ENCODE data around the gene MTHFSD. TPM values are rescaled to one million over a fixed set of nuclear protein-coding genes. Genes with fewer than 3 reads are reported as not detected.

The MTHFSD gene
- total RNA-seq, 1 donor from 2014 or later = 27.7 TPM

- no peak for DNase-seq
- H3K4me3 Mint-ChIP-seq (ENCODE audit: unreplicated experiment) = peak overlapping the region; percentile 93
- H3K9me3 Mint-ChIP-seq (ENCODE audit: unreplicated experiment) = peaks cover 3% of the 10 kb centered on the region
- peaks cover 12% of the 10 kb centered on the region for H3K4me1 Mint-ChIP-seq (ENCODE audit: low read depth, unreplicated experiment)
- H3K27ac Mint-ChIP-seq (ENCODE audit: unreplicated experiment) = peak overlapping the region; percentile 93
- TF ChIP-seq, protein P1, sequence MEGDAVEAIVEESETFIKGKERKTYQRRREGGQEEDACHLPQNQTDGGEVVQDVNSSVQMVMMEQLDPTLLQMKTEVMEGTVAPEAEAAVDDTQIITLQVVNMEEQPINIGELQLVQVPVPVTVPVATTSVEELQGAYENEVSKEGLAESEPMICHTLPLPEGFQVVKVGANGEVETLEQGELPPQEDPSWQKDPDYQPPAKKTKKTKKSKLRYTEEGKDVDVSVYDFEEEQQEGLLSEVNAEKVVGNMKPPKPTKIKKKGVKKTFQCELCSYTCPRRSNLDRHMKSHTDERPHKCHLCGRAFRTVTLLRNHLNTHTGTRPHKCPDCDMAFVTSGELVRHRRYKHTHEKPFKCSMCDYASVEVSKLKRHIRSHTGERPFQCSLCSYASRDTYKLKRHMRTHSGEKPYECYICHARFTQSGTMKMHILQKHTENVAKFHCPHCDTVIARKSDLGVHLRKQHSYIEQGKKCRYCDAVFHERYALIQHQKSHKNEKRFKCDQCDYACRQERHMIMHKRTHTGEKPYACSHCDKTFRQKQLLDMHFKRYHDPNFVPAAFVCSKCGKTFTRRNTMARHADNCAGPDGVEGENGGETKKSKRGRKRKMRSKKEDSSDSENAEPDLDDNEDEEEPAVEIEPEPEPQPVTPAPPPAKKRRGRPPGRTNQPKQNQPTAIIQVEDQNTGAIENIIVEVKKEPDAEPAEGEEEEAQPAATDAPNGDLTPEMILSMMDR (IDR thresholded peaks at IDR 0.05; ENCODE audit: partially characterized antibody, unreplicated experiment) = no peak
- peaks cover 6% of the 10 kb centered on the region for H3K36me3 Mint-ChIP-seq (ENCODE audit: unreplicated experiment)
- H3K27me3 Mint-ChIP-seq (ENCODE audit: unreplicated experiment) = peaks cover 5% of the 10 kb centered on the region
Measured at GRCh38 chr16:86555704-86556075, 655 bp upstream of the MTHFSD start.

DNA sequence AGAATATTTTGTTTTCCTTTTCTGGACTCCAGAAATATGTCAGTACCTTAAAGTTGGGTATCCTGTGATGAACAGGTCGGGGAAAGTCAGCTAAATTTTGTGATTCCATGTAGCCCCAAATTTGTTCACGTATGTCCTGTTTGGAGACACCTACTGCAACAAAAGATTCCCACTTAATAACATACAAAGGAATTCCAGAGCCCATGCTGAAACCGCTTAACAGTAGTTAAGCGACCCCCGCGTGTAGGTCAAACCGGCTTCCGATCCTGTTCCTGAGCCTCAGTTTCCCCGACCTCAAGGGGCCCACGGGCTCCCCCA lies 477 bp downstream of the MTHFSD start:
- Mint-ChIP-seq H3K27ac (ENCODE audit: unreplicated experiment) (peak overlapping the region; percentile 93), H3K27me3 (ENCODE audit: unreplicated experiment) (peaks cover 3% of the 10 kb centered on the region), H3K4me3 (ENCODE audit: unreplicated experiment) (peak overlapping the region; percentile 93), H3K36me3 (ENCODE audit: unreplicated experiment) (peaks cover 6% of the 10 kb centered on the region), H3K9me3 (ENCODE audit: unreplicated experiment) (peaks cover 3% of the 10 kb centered on the region), H3K4me1 (ENCODE audit: low read depth, unreplicated experiment) (peaks cover 12% of the 10 kb centered on the region)
- DNase-seq = no peak
- TF ChIP-seq, protein P1 (IDR thresholded peaks at IDR 0.05; ENCODE audit: partially characterized antibody, unreplicated experiment) = no peak

- H3K4me3 Mint-ChIP-seq (ENCODE audit: unreplicated experiment) = no peak overlapping the region
- DNase-seq = no peak
- H3K27me3 Mint-ChIP-seq (ENCODE audit: unreplicated experiment) = peaks cover 3% of the 10 kb centered on the region
- H3K9me3 Mint-ChIP-seq (ENCODE audit: unreplicated experiment) = peaks cover 3% of the 10 kb centered on the region
- peaks cover 6% of the 10 kb centered on the region for H3K36me3 Mint-ChIP-seq (ENCODE audit: unreplicated experiment)
- H3K27ac Mint-ChIP-seq (ENCODE audit: unreplicated experiment) = no peak overlapping the region
- TF ChIP-seq, protein P1 (IDR thresholded peaks at IDR 0.05; ENCODE audit: partially characterized antibody, unreplicated experiment) = no peak
- H3K4me1 Mint-ChIP-seq (ENCODE audit: low read depth, unreplicated experiment) = peaks cover 12% of the 10 kb centered on the region
Measured at GRCh38 chr16:86553356-86553755, 1.7 kb downstream of the MTHFSD start.

DNA sequence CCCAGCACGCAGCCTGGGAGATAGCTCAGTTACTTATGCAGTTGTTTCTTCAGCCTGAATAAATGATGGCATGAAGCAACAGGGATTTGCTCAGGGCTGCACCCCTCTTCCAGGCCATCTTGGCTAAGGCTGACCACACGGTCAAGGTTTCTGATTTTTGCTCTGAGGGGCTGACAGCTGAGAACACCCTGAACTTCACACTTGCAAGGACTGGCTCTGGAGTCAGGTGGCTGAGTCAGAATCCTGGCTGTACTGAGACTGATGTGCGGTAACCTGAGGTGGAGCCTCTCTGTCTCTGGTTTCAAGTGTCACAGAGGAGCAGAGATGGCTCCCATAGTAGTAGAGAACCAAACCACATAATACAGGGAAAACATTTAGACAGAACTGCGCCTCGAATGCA lies 4.8 kb downstream of the MTHFSD start:
- Mint-ChIP-seq H3K36me3 (ENCODE audit: unreplicated experiment) (peaks cover 6% of the 10 kb centered on the region), H3K4me1 (ENCODE audit: low read depth, unreplicated experiment) (peaks cover 6% of the 10 kb centered on the region), H3K9me3 (ENCODE audit: unreplicated experiment) (peaks cover 3% of the 10 kb centered on the region), H3K4me3 (ENCODE audit: unreplicated experiment) (no peak overlapping the region), H3K27ac (ENCODE audit: unreplicated experiment) (no peak overlapping the region), H3K27me3 (ENCODE audit: unreplicated experiment) (peaks cover 3% of the 10 kb centered on the region)
- TF ChIP-seq, protein P1 (IDR thresholded peaks at IDR 0.05; ENCODE audit: partially characterized antibody, unreplicated experiment) = no peak
- no peak for DNase-seq

DNA sequence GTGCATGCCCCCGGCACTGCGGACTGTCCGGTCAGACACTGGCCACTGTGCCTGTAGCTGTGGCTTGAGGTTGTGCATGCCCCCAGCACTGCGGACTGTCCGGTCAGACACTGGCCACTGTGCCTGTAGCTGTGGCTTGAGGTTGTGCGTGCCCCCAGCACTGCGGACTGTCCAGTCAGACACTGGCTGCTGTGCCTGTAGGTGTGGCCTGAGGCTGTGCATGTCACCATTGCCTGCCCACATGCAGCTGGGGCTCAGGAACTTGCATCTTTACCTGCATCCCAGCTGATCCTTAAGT lies 5.2 kb downstream of the MTHFSD start:
- peaks cover 7% of the 10 kb centered on the region for H3K36me3 Mint-ChIP-seq (ENCODE audit: unreplicated experiment)
- H3K4me1 Mint-ChIP-seq (ENCODE audit: low read depth, unreplicated experiment) = peaks cover 6% of the 10 kb centered on the region
- peaks cover 3% of the 10 kb centered on the region for H3K27me3 Mint-ChIP-seq (ENCODE audit: unreplicated experiment)
- no peak for DNase-seq
- no peak overlapping the region for H3K27ac Mint-ChIP-seq (ENCODE audit: unreplicated experiment)
- TF ChIP-seq, protein P1 (IDR thresholded peaks at IDR 0.05; ENCODE audit: partially characterized antibody, unreplicated experiment) = no peak
- peaks cover 2% of the 10 kb centered on the region for H3K9me3 Mint-ChIP-seq (ENCODE audit: unreplicated experiment)
- H3K4me3 Mint-ChIP-seq (ENCODE audit: unreplicated experiment) = no peak overlapping the region
